Activated CD4-positive, alpha-beta T cell treated with anti-CD3 and anti-CD28 coated beads for 36 hours (primary cell): Measurements from ENCODE around the gene ZCCHC10. TPM values are rescaled to one million over a fixed set of nuclear protein-coding genes. Genes with fewer than 3 reads are reported as not detected.
A peak's percentile ranks its signal among the peaks of the same experiment; 100 is the strongest.
"Not testable (repeated sequence)": the region's sequence is repeated elsewhere in the genome, so short reads cannot be mapped to it uniquely, and the experiment has no call there.

Experiments used
- ATAC-seq: fragments of 200-7000 bp; cut with Tn5 transposase; one replicate; pipeline ENCODE4 v1.10.0; 2021; ENCODE audit warnings: mild to moderate bottlenecking, moderate library complexity
- CTCF ChIA-PET: fragments of 350-600 bp; sonication (Branson Sonifier 250); formaldehyde crosslinking; loops from one replicate; lab custom pipeline; 2021; ENCODE audit warnings: antibody characterized with exemption; lab: Charles Lee
- POLR2A ChIA-PET: fragments of 350-600 bp; sonication (Branson Sonifier 250); formaldehyde crosslinking; loops from one replicate; lab custom pipeline; 2021; ENCODE audit warnings: antibody characterized with exemption, inconsistent platforms; lab: Charles Lee
- DNase-seq: peaks from one replicate; pipeline ENCODE4 v3.0.0-alpha.2; 2020
- H3K27ac Mint-ChIP-seq: one replicate; pipeline ENCODE4 v1.8.0; 2021; ENCODE audit warnings: mixed read lengths
- H3K27me3 Mint-ChIP-seq: one replicate; pipeline ENCODE4 v1.8.0; 2021; ENCODE audit warnings: mixed read lengths
- H3K36me3 Mint-ChIP-seq: one replicate; pipeline ENCODE4 v1.8.0; 2021; ENCODE audit warnings: low read depth, mixed read lengths
- H3K4me1 Mint-ChIP-seq: one replicate; pipeline ENCODE4 v1.8.0; 2021; ENCODE audit warnings: mixed read lengths
- H3K4me3 Mint-ChIP-seq: one replicate; pipeline ENCODE4 v1.8.0; 2021; ENCODE audit warnings: mild to moderate bottlenecking, moderate library complexity, mixed read lengths
- H3K9me3 Mint-ChIP-seq: one replicate; pipeline ENCODE4 v1.8.0; 2021; ENCODE audit warnings: low read depth, mixed read lengths
- intact Hi-C, 2 experiments: fragments of 100-400 bp; cut with DNase I in 1 of 2; cut with micrococcal nuclease in 1 of 2; formaldehyde crosslinking; loops; one replicate each; pipeline versions ENCODE4 v1.14.2 to v1.15.1; 2022 to 2024; cut with DNase I, micrococcal nuclease
- total RNA-seq, 2 experiments: library from RNA; stranded (reverse); gene quantifications; one replicate each; pipeline ENCODE4 v1.2.3, GENCODE V29; 2021

Gene ZCCHC10
- total RNA-seq, 2 experiments from 2014 or later = 25.7 to 32.2 TPM

DNA sequence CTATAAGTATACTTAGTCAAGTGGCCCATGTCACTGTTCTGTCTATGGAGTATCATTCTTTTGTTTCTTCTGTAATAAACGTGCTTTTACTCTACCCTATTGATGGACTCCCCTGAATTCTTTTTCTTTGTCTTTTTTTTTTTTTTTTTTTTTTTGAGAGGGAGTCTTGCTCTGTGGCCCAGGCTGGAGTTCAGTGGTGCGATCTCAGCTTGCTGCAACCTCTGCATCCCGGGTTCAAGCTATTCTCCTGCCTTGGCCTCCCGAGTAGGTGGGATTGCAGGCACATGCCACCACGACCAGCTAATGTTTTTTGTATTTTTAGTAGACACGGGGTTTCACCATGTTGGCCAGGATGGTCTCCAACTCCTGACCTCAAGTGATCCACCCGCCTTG is 53.9 kb downstream of the ZCCHC10 start:
- DNase-seq, H3K27me3 Mint-ChIP-seq, intact Hi-C loops, H3K9me3 Mint-ChIP-seq, ATAC-seq, CTCF ChIA-PET, H3K27ac Mint-ChIP-seq, H3K36me3 Mint-ChIP-seq, H3K4me3 Mint-ChIP-seq, H3K4me1 Mint-ChIP-seq: not testable (repeated sequence)
- POLR2A ChIA-PET = interaction anchor here (0.6 to 0.7 kb wide), 2 partner anchors 22 to 349 kb away, joined by 3 to 8 read pairs; no protein-coding TSS in a partner anchor

DNA sequence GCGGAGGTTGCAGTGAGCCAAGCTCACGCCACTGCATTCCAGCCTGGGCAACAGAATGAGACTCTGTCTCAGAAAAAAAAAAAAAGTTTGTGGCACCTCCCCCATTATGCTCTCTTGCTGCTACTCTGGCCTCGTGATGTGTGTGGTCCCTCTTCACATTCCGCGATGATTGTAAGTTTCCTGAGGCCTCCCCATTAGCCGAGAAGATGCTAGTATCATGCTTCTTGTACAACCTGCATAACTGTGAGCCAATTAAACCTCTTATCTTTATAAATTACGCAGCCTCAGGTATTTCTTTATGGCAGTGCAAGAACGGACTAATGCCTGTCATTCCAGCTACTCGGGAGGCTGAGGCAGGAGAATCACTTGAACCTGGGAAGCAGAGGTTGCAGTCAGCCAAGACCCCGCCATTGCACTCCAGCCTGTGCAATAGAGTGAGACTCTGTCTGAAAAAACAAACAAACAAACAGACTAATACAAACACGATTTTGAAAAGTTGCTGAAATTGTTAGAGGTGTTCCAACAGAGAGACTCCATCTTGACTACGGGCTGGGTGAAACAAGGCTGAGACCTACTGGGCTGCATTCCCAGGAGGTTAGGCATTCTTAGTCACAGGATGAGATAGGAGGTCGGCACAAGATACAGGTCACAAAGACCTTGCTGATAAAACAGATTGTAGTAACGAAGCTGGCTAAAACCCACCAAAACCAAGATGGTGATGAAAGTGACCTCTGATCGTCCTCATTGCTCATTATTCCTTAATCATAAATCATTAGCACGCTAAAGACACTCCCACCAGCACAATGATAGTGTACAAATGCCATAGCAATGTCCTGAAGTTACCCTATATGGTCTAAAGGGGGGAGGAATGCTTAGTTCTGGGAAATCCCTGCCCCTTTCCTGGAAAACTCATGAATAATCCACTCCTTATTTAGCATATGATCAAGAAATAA is 54.6 kb downstream of the ZCCHC10 start:
- intact Hi-C loops = no loop called here
- Mint-ChIP-seq H3K27ac (no peak overlapping the region), H3K27me3 (no peaks in the 10 kb centered on the region), H3K36me3 (no peaks in the 10 kb centered on the region), H3K4me3 (no peak overlapping the region), H3K4me1 (no peaks in the 10 kb centered on the region), H3K9me3 (peaks cover 2% of the 10 kb centered on the region)
- ATAC-seq (no peak), DNase-seq (no peak)
- CTCF ChIA-PET = interaction anchor here (0.7 kb wide), 1 partner anchor 28 kb away, joined by 3 read pairs; no protein-coding TSS in a partner anchor
- POLR2A ChIA-PET = interaction anchor here (0.7 kb wide), 1 partner anchor 348 kb away, joined by 8 read pairs; no protein-coding TSS in a partner anchor

DNA sequence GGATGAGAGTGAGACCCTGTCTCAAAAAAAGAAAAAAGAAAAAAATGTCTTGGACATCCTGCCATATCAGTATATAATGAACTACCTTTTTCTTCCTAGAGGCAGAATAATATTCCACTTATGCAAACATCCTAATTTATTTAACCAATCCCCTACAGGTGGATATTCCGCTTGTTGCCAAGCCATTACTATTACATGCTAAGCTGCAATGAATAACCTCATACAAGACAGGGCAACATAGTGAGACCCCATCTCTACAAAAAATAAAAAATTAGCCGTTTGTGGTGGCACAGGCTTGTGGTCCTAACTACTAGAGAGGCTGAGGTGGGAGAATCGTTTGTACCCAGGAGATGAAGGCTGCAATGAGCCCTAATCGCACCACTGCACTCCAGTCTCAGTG is 61.2 kb downstream of the ZCCHC10 start:
- ChIA-PET CTCF (no interaction called here), POLR2A (interaction anchor here (0.7 kb wide), 1 partner anchor 277 kb away, joined by 4 read pairs; no protein-coding TSS in a partner anchor)
- no peak for DNase-seq
- H3K4me3 Mint-ChIP-seq = no peak overlapping the region
- intact Hi-C loops = loop anchor here in 1 of 2 experiments (10.0 kb wide), 2 partner anchors 550 to 1330 kb away; partner anchors contain the start of gene RAPGEF6
- no peak for ATAC-seq
- H3K4me1 Mint-ChIP-seq = peaks cover 19% of the 10 kb centered on the region
- no peaks in the 10 kb centered on the region for H3K9me3 Mint-ChIP-seq
- H3K27ac Mint-ChIP-seq = no peak overlapping the region
- H3K36me3 Mint-ChIP-seq = peaks cover 8% of the 10 kb centered on the region
- no peaks in the 10 kb centered on the region for H3K27me3 Mint-ChIP-seq

DNA sequence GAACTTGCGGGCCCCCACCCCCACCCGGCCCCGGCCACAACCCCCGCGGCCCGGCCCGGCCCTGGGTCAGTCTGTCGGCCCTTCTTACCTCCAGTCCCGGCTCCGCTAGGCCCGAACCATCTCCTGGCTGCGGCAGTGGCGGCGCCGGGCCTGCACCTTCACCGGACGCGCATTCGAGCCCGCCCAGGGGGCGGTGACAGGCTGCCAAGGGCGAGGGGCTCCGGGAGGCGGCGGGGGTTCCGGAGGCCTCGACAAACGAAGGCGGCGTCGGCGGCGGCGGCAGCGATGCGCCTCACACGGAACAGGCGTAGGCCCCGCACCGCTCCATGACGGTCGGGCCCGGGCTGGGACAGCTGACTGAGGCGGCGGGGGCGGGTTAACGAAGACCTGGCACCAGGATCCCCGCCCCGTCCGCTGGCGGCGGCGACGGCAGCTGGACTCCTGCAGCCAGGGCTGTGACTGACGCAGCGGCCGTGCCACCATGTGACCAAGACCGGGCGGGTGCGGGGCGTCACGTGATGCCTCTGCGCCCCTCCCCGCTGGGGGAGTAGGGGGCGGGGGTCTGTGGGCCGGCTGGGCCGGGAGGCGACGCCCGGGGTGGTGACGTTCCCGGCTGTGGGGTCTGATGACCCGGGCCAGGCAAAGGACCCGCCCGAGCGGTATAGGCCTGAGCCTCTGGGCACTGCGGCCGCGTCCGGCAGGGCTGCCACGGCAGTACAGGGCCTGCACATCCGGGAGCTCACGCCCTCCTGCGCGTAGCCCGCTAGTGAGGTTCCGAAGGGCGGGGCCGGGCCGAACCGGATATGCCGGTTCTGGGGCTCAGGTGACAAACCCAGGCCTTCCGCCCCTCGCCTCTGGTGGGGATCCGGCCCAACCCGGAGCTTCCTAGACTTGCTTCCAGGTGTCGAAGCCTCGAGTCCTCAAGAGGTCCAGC is 62.9 kb downstream of the ZCCHC10 start, which contains the start of gene AFF4:
AFF4 (minus strand) TSS at position 464 of the 934 bp plus-strand sequence. CDS start 26,445 bp downstream, outside the sequence.
- H3K9me3 Mint-ChIP-seq = no peaks in the 10 kb centered on the region
- POLR2A ChIA-PET = interaction anchor here (0.6 to 1.3 kb wide), 3 partner anchors 10 to 1415 kb away, joined by 4 to 6 read pairs (median 4); partner anchors contain the start of gene HSPA4
- intact Hi-C loops = loop anchor here (1.0 to 10.0 kb wide), 9 partner anchors 63 to 1329 kb away; partner anchors contain the start of genes GDF9 (in 2 of the 2), UQCRQ (in 2 of the 2), ZCCHC10 (in 2 of the 2) and KIF3A (in 1 of the 2)
- DNase-seq (peak; percentile 94), ATAC-seq (peak; percentile 92)
- H3K27me3 Mint-ChIP-seq = no peaks in the 10 kb centered on the region
- peak within 1 kb of the TSS; percentile 99 for H3K27ac Mint-ChIP-seq
- CTCF ChIA-PET = interaction anchor here (0.6 to 1.3 kb wide), 3 partner anchors 58 to 1151 kb away, joined by 3 read pairs; no protein-coding TSS in a partner anchor
- H3K4me1 Mint-ChIP-seq = peaks cover 32% of the 10 kb centered on the region
- H3K4me3 Mint-ChIP-seq = peak within 1 kb of the TSS; percentile 96
- H3K36me3 Mint-ChIP-seq = peaks cover 18% of the 10 kb centered on the region

DNA sequence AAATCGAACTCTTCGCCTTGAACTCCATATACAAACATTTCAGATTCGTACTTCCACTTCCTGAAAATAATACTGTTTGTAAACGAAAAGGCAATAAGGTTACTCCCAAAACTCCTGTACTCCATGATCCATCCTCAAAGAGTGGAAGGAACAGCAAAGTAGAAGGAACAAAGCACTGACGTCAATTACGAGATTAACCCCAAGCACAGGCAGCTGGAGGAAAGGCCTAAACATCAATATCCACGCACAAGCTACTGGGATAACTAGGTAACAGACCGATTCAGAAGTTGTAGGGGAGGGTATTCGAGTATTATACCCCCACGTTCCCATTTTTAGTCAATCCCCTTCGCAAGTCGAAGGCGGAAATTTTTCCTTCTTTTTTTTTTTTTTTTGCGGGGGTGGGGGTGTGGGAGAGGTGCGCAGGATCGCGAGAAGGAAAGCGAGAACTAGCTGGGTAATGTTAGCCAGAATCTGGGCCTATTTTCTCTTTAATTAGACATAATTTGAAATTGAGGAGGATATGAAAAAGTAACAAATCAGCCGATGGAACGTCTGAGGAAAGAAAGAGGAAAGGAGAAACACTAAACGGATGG is 63.8 kb downstream of the ZCCHC10 start:
- H3K27me3 Mint-ChIP-seq = no peaks in the 10 kb centered on the region
- peak overlapping the region; percentile 96 for H3K4me3 Mint-ChIP-seq
- no peaks in the 10 kb centered on the region for H3K9me3 Mint-ChIP-seq
- ChIA-PET CTCF (interaction anchor here (0.9 kb wide), 1 partner anchor 89 kb away, joined by 3 read pairs; the partner anchor contains the start of gene HSPA4), POLR2A (interaction anchor here (0.6 to 1.3 kb wide), 6 partner anchors 9 to 1416 kb away, joined by 4 to 6 read pairs (median 4); partner anchors contain the start of genes HSPA4 and KIF3A)
- intact Hi-C loops = loop anchor here (1.0 to 10.0 kb wide), 10 partner anchors 64 to 1328 kb away; partner anchors contain the start of genes GDF9 (in 2 of the 2), UQCRQ (in 2 of the 2), ZCCHC10 (in 2 of the 2) and KIF3A (in 1 of the 2)
- H3K4me1 Mint-ChIP-seq = peaks cover 33% of the 10 kb centered on the region
- ATAC-seq = no peak
- peaks cover 19% of the 10 kb centered on the region for H3K36me3 Mint-ChIP-seq
- H3K27ac Mint-ChIP-seq = peak overlapping the region; percentile 99
- DNase-seq = peak; percentile 57

DNA sequence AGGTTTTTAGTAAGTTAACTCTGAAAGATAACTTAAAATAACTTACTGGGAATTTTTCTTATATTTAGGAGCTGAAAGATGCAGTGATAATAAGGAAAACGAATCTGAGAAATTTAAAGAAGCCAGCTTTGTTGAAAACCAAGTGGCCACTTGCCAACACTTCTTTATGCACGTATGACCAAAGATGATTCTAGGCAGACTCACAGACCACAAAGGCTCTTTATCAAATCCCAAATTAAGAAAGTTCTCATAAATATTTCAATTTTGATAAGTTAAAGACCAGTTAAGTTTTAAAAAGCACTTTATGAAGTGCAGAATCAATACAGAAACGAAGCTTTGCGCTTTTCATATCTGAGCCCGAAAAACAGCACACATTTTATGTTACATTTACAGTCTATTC is 64.5 kb downstream of the ZCCHC10 start:
- Mint-ChIP-seq H3K27ac (peak overlapping the region; percentile 99), H3K9me3 (no peaks in the 10 kb centered on the region), H3K36me3 (peaks cover 19% of the 10 kb centered on the region), H3K27me3 (no peaks in the 10 kb centered on the region), H3K4me3 (peak overlapping the region; percentile 96), H3K4me1 (peaks cover 33% of the 10 kb centered on the region)
- CTCF ChIA-PET = interaction anchor here (0.6 to 0.9 kb wide), 3 partner anchors 19 to 142 kb away, joined by 3 to 5 read pairs (median 3); partner anchors contain the start of gene HSPA4
- intact Hi-C loops = loop anchor here (1.0 to 10.0 kb wide), 6 partner anchors 65 to 1327 kb away; partner anchors contain the start of genes PPP2CA (in 1 of the 2), RAD50 (in 1 of the 2), RAPGEF6 (in 1 of the 2) and VDAC1 (in 1 of the 2)
- POLR2A ChIA-PET = interaction anchor here (0.6 to 1.2 kb wide), 5 partner anchors 8 to 1261 kb away, joined by 3 to 6 read pairs (median 4); partner anchors contain the start of gene KIF3A
- ATAC-seq (no peak), DNase-seq (no peak)

DNA sequence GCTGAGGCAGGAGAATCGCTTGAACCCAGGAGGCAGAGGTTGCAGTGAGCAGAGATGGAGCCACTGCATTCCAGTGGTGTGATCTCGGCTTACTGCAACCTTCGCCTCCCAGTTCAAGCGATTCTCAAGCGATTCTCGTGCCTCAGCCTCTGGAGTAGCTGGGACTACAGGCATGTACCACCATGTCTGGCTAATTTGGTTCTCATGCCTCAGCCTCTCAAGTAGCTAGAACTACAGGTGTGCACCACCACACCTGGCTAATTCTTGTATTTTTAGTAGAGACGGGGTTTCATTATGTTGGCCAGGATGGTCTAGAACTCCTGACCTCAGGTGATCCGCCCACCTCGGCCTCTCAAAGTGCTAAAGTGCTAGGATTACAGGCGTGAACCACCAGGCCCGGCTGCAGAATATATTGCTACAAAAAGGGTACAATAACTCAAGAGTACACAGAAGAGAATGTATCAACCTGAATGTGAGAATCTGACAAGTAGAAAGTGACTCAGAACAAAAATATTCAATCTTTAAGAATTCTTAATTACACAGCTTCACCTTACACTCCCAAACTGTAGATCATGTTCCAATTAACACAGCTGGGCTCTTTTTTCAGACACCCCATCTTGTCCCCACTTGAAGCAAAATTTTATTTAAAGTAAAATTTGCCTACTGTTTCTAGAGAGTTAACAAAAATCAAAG is 65.1 kb downstream of the ZCCHC10 start:
- not testable (repeated sequence) for ATAC-seq, H3K9me3 Mint-ChIP-seq, DNase-seq, H3K27me3 Mint-ChIP-seq
- CTCF ChIA-PET = interaction anchor here (0.6 to 0.9 kb wide), 3 partner anchors 19 to 148 kb away, joined by 3 to 5 read pairs (median 3); no protein-coding TSS in a partner anchor
- H3K27ac Mint-ChIP-seq = peak overlapping the region; percentile 38
- H3K4me1 Mint-ChIP-seq = peaks cover 33% of the 10 kb centered on the region
- H3K36me3 Mint-ChIP-seq = peaks cover 19% of the 10 kb centered on the region
- peak overlapping the region; percentile 96 for H3K4me3 Mint-ChIP-seq
- intact Hi-C loops = loop anchor here in 1 of 2 experiments (5.0 to 10.0 kb wide), 3 partner anchors 546 to 1326 kb away; partner anchors contain the start of genes PPP2CA and RAPGEF6
- POLR2A ChIA-PET = interaction anchor here (0.6 to 0.8 kb wide), 3 partner anchors 9 to 1261 kb away, joined by 3 to 4 read pairs (median 3); no protein-coding TSS in a partner anchor

DNA sequence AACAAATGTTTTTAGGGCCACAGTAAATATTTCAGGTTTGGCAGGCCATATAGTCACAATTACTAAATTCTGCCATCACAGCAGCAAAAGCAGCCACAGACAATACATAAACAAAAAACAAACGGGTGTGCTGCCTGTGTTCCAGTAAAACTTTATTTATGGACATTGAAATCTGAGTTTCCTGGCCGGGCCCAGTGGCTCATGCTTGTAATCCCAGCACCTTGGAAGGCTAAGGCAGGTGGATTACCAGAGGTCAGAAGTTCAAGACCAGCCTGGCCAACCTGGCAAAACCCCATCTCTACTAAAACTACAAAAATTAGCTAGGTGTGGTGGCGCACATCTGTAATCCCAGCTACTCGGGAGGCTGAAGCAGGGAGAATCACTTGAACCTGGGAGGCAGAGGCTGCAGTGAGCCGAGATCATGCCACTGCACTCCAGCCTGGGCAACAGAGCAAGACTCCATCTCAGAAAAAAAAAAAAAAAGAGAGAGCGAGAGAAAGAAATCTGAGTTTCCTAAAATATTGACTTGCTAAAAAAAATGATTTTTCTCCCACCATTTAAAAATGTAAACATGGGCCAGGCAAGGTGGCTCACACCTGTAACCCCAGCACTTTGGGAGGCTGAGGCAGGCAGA is 70.1 kb downstream of the ZCCHC10 start:
- H3K9me3 Mint-ChIP-seq, intact Hi-C loops, POLR2A ChIA-PET, H3K27me3 Mint-ChIP-seq, H3K27ac Mint-ChIP-seq, H3K4me3 Mint-ChIP-seq, ATAC-seq, DNase-seq: not testable (repeated sequence)
- H3K36me3 Mint-ChIP-seq = peaks cover 33% of the 10 kb centered on the region
- CTCF ChIA-PET = interaction anchor here (0.7 kb wide), 1 partner anchor 76 kb away, joined by 3 read pairs; no protein-coding TSS in a partner anchor
- H3K4me1 Mint-ChIP-seq = peaks cover 49% of the 10 kb centered on the region

DNA sequence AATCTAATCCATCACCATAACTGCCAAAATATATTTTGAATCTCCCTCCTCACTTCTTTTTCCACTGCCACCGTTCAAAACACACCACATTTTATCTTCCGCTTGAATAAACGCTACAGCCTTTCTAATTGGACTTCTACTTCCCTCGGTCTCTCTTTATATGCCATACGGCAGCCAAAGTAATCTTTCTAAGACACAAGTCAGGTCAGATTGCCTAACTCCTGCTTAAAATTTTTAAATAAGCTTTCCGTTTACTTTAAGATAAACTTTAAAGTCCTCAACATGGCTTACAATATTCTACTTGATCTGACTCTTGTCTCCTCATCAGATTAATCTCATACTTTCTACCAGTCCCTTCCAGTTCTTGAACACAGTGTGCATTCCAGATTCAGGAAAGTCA is 72.6 kb downstream of the ZCCHC10 start:
- no peak overlapping the region for H3K4me3 Mint-ChIP-seq
- H3K4me1 Mint-ChIP-seq = peaks cover 40% of the 10 kb centered on the region
- DNase-seq = no peak
- ChIA-PET POLR2A (interaction anchor here (0.9 kb wide), 1 partner anchor 9 kb away, joined by 6 read pairs; no protein-coding TSS in a partner anchor), CTCF (no interaction called here)
- H3K27me3 Mint-ChIP-seq = no peaks in the 10 kb centered on the region
- intact Hi-C loops = no loop called here
- peaks cover 32% of the 10 kb centered on the region for H3K36me3 Mint-ChIP-seq
- peak overlapping the region; percentile 8 for H3K27ac Mint-ChIP-seq
- H3K9me3 Mint-ChIP-seq = no peaks in the 10 kb centered on the region
- ATAC-seq = no peak
